PC-9 (cell line): ENCODE results near the gene ATXN1. TPM values are rescaled to one million over a fixed set of nuclear protein-coding genes. Genes with fewer than 3 reads are reported as not detected.

Source experiments
- BruUV-seq: library from RNA; stranded (reverse); fragments of 400-500 nt; replicated peaks from 2 replicates; lab custom pipeline; 2021; lab: Mats Ljungman, UMichigan
- CTCF ChIA-PET: fragments of 300-600 bp; sonication (Branson Sonifier 250); formaldehyde crosslinking; loops from one replicate; lab custom pipeline; 2022; ENCODE audit warnings: antibody characterized with exemption; lab: Charles Lee
- POLR2A ChIA-PET: fragments of 300-600 bp; sonication (Branson Sonifier 250); formaldehyde crosslinking; loops from one replicate; lab custom pipeline; 2022; ENCODE audit warnings: antibody characterized with exemption; ENCODE audit not compliant: unreplicated experiment; lab: Charles Lee
- DNase-seq, 2 experiments: peaks; one replicate each; pipeline versions ENCODE4 v3.0.0 to v3.0.0-alpha.2; 2015 to 2022; ENCODE audit warnings: mixed read lengths in 1 of 2
- H2AFZ ChIP-seq: fragments of 200-600 bp; sonication (generic); 2 replicates; pipeline ENCODE4 v1.8.1; 2017; ENCODE audit warnings: antibody characterized with exemption
- H3F3A ChIP-seq: fragments of 200-600 bp; sonication (generic); 2 replicates; pipeline ENCODE4 v1.8.1; 2017; ENCODE audit warnings: antibody characterized with exemption, mild to moderate bottlenecking, low read depth; ENCODE audit not compliant: insufficient read depth
- H3K27ac ChIP-seq: fragments of 200-600 bp; sonication (generic); 2 replicates; pipeline ENCODE4 v1.6.1; 2016; ENCODE audit warnings: mixed run types
- H3K27me3 ChIP-seq: fragments of 200-600 bp; sonication (generic); 2 replicates; pipeline ENCODE4 v1.6.1; 2016; ENCODE audit warnings: low read depth, mixed run types; ENCODE audit not compliant: insufficient read depth
- H3K36me3 ChIP-seq: fragments of 200-600 bp; sonication (generic); 2 replicates; pipeline ENCODE4 v1.6.1; 2016; ENCODE audit warnings: low read depth, mixed run types
- H3K4me1 ChIP-seq: fragments of 200-600 bp; sonication (generic); replicated peaks from 2 replicates; pipeline ENCODE4 v1.6.1; 2016; ENCODE audit warnings: mixed run types; ENCODE audit not compliant: insufficient read depth
- H3K4me2 ChIP-seq: fragments of 200-600 bp; sonication (generic); 2 replicates; pipeline ENCODE4 v1.6.1; 2017; ENCODE audit warnings: mixed run types
- H3K4me3 ChIP-seq: fragments of 200-600 bp; sonication (generic); 2 replicates; pipeline ENCODE4 v1.6.1; 2016; ENCODE audit warnings: mixed run types
- H3K79me2 ChIP-seq: fragments of 200-600 bp; sonication (generic); 2 replicates; pipeline ENCODE4 v1.6.1; 2017; ENCODE audit warnings: low read depth, mixed run types
- H3K9me2 ChIP-seq: fragments of 200-600 bp; sonication (generic); 2 replicates; pipeline ENCODE4 v1.8.1; 2017; ENCODE audit warnings: mild to moderate bottlenecking; ENCODE audit not compliant: insufficient read depth
- H3K9me3 ChIP-seq: fragments of 200-600 bp; sonication (generic); 2 replicates; pipeline ENCODE4 v1.8.1; 2016; ENCODE audit warnings: low read depth; ENCODE audit not compliant: insufficient read depth
- H4K20me1 ChIP-seq: fragments of 200-600 bp; sonication (generic); 2 replicates; pipeline ENCODE4 v1.8.1; 2017; ENCODE audit not compliant: insufficient read depth
- CTCF ChIP-seq: fragments of 200-600 bp; sonication (generic); conservative IDR thresholded peaks from 2 replicates; pipeline ENCODE4 v1.6.1; 2017; ENCODE audit warnings: mixed run types, antibody characterized with exemption, mild to moderate bottlenecking, moderate library complexity
- EZH2 ChIP-seq: fragments of 200-600 bp; sonication (generic); IDR thresholded peaks from 2 replicates; pipeline ENCODE4 v1.8.0; 2017; ENCODE audit warnings: antibody characterized with exemption, low read depth
- intact Hi-C: fragments of 100-400 bp; cut with micrococcal nuclease; formaldehyde crosslinking; loops from one replicate; pipeline ENCODE4 v1.10.0; 2022; ENCODE audit not compliant: unreplicated experiment
- total RNA-seq: library from RNA; stranded (reverse); gene quantifications from 2 replicates; pipeline ENCODE4 v1.2.3, GENCODE V29; 2021

The ATXN1 gene
- total RNA-seq, 1 experiment from 2014 or later, result 42.7 TPM

- Histone ChIP-seq H3K9me3 (no peaks in the 10 kb centered on the region), H3K4me1 (peaks cover 16% of the 10 kb centered on the region; the same call in 1 of the 2 replicates), H3K27me3 (no peaks in the 10 kb centered on the region), H3F3A (no peaks in the 10 kb centered on the region), H4K20me1 (no peaks in the 10 kb centered on the region), H3K4me2 (no peak overlapping the region), H2AFZ (no peak overlapping the region), H3K79me2 (no peaks in the 10 kb centered on the region), H3K9me2 (no peaks in the 10 kb centered on the region), H3K36me3 (no peaks in the 10 kb centered on the region), H3K27ac (no peak overlapping the region), H3K4me3 (no peak overlapping the region)
- no TSS peak for BruUV-seq
- DNase-seq, result no peak
- TF ChIP-seq EZH2 (no peak), CTCF (no peak)
- POLR2A ChIA-PET, result no interaction called here
- intact Hi-C loops, result no loop called here
- CTCF ChIA-PET, result no interaction called here
Measured at GRCh38 chr6:16473184-16473907, 287.9 kb downstream of the ATXN1 start.

DNA sequence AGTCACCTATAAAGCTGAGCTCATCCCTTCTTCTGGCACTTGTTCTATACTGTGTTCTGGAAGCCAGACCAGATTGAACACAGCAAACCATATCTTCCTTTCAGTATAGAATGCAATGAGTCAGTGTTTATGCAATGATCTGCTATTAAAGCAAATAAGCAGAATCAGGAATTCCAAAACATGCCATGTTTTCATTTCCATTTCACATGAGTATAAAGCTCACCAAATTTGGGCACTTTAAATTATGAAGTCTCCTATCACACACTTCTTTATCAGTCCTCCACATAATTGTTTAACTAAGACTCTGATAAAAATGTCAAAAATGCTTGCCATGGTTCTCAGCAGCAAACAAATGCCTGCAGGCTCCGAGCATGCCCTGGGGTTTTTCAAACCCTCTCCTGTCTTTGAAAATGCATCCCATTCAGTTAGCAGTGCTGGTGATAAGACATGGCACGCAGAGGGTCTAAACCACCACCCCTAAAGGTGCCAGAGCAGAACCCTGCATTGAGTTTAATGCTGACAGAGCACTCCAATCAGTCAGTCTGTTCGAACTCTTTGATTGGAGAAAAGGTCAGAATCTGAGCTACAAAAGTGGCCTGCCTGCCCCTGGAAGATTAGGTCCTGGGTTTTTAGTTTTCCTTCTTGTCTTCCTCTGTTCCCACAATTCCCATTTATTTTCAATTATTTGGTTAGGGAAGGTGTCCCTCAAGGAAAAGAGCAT lies 288.8 kb downstream of the ATXN1 start:
- BruUV-seq, result no TSS peak
- intact Hi-C loops, result no loop called here
- no peak overlapping the region for H3K4me3 ChIP-seq
- H3K27me3 ChIP-seq, result no peaks in the 10 kb centered on the region
- 0 out of 2 replicates have a peak overlapping the region, but pooled peaks have one; percentile 8 for H3K4me2 ChIP-seq
- no peaks in the 10 kb centered on the region for H3F3A ChIP-seq
- H3K9me3 ChIP-seq, result no peaks in the 10 kb centered on the region
- H2AFZ ChIP-seq, result no peak overlapping the region
- H4K20me1 ChIP-seq, result no peaks in the 10 kb centered on the region
- peak in 1 of 2 experiments; percentile 50 for DNase-seq
- TF ChIP-seq EZH2 (no peak), CTCF (no peak)
- ChIA-PET POLR2A (interaction anchor here (0.5 kb wide), 1 partner anchor 275 kb away, joined by 15 read pairs; no protein-coding TSS in a partner anchor), CTCF (interaction anchor here (0.5 kb wide), 1 partner anchor 291 kb away, joined by 4 read pairs; no protein-coding TSS in a partner anchor)
- H3K27ac ChIP-seq, result no peak overlapping the region
- H3K9me2 ChIP-seq, result no peaks in the 10 kb centered on the region
- H3K36me3 ChIP-seq, result no peaks in the 10 kb centered on the region
- H3K79me2 ChIP-seq, result no peaks in the 10 kb centered on the region
- peaks cover 16% of the 10 kb centered on the region; the same call in 1 of the 2 replicates for H3K4me1 ChIP-seq

DNA sequence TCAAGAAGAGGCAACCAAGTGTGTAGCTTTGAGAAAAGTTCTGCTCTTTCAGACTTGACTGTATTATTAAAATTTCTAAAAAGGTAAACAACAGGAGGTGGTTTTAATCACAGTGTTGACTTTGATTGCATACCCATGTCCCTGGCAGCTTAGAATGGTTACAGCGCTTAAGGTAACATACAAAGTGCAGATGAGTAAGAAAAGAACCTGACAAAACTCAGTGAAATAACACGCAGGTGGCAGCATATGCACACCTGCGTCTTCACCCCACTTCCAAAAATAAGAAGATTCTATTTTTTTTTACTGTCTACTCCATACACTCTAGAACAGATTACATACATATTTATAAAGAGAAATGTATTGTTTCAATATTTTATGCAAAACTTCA lies 289.4 kb downstream of the ATXN1 start:
- no peak overlapping the region for H3K27ac ChIP-seq
- TF ChIP-seq EZH2 (no peak), CTCF (no peak)
- intact Hi-C loops, result no loop called here
- no peaks in the 10 kb centered on the region for H3K79me2 ChIP-seq
- no peaks in the 10 kb centered on the region for H3F3A ChIP-seq
- ChIA-PET POLR2A (interaction anchor here (0.5 kb wide), 1 partner anchor 275 kb away, joined by 15 read pairs; no protein-coding TSS in a partner anchor), CTCF (no interaction called here)
- 0 out of 2 replicates have a peak overlapping the region, but pooled peaks have one; percentile 8 for H3K4me2 ChIP-seq
- DNase-seq, result no peak
- no peaks in the 10 kb centered on the region for H3K27me3 ChIP-seq
- H2AFZ ChIP-seq, result no peak overlapping the region
- no peaks in the 10 kb centered on the region for H4K20me1 ChIP-seq
- H3K9me3 ChIP-seq, result no peaks in the 10 kb centered on the region
- no peak overlapping the region for H3K4me3 ChIP-seq
- H3K36me3 ChIP-seq, result no peaks in the 10 kb centered on the region
- no TSS peak for BruUV-seq
- no peaks in the 10 kb centered on the region for H3K9me2 ChIP-seq
- peaks cover 16% of the 10 kb centered on the region; the same call in 1 of the 2 replicates for H3K4me1 ChIP-seq
